SK-N-DZ (cell line): Measurements from ENCODE around the gene GABARAPL1. TPM values are rescaled to one million over a fixed set of nuclear protein-coding genes. Genes with fewer than 3 reads are reported as not detected.
"Not testable (repeated sequence)": the region's sequence is repeated elsewhere in the genome, so short reads cannot be mapped to it uniquely, and the experiment has no call there.

Experiments
- DNase-seq: peaks from one replicate; pipeline ENCODE4 v3.0.0-alpha.2; 2015; ENCODE audit warnings: low spot score
- polyA plus RNA-seq, 2 experiments: library from polyadenylated mRNA; depleted of rRNA; stranded (reverse); fragments of >200 nt; gene quantifications; 2 replicates each; pipeline ENCODE4 v1.2.3, GENCODE V29; 2014

Gene GABARAPL1
- 22.4 and 25.9 TPM in 2 replicates for polyA plus RNA-seq (2014; cell fraction: cytosol; rRNA removed)
- polyA plus RNA-seq (2014; cell fraction: nucleus; rRNA removed): 23.8 and 24.2 TPM in 2 replicates

DNA sequence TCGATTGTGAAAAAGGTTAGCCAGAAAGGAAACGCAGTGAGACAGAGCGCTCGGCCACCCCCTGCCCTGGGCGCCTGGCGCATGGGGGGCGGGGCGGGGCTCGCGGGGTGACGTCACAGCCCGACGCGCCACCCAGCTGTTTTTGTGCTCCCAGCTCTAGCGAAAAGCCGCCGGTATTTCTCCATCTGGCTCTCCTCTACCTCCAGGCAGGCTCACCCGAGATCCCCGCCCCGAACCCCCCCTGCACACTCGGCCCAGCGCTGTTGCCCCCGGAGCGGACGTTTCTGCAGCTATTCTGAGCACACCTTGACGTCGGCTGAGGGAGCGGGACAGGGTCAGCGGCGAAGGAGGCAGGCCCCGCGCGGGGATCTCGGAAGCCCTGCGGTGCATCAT, at the start of gene GABARAPL1:
GABARAPL1 (plus strand) TSS at position 139 of the 393 bp plus-strand sequence; CDS start at position 392, 253 bp downstream.
- peak; percentile 80 for DNase-seq

GRCh38 chr12:10163084-10163483, 49.6 kb upstream of the GABARAPL1 start:
- no peak for DNase-seq

DNA sequence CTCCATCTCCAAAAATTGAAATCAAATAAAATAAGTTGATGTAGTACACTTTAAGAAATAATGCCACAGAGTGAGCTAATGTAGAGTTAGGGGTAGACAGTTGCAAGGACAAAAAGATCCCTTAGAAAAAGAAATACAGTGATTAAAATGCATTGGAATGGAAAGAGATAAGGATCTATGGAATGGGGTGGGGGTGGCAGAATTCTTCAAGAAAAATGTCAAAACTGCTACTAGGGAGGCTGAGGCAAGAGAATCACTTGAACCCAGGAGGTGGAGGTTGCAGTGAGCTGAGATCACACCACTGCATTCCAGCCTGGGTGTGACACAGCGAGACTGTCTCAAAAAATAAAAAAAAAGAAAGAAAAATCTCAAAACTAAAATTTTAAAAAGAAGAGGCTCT, 47.3 kb upstream of the GABARAPL1 start:
- DNase-seq: no peak

DNA sequence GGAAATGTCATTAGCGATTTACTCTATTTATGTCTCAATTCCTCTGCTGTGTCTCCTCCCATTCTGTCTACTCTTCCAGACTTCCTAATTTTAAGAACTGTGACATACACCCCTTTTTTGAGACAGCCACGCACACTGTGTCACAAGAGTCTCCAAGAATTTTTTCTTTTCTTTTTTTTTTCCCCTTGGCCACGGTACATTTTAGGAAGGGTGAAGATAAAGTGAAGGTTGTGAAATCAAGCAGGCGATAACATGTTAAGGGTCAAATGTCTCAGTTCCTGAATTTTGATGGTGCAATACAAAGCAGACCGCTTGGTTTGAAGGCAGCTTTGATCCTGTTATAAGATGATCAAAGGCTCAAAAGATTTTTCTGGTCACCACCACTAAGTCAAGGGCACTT, 45.1 kb upstream of the GABARAPL1 start:
- no peak for DNase-seq

DNA sequence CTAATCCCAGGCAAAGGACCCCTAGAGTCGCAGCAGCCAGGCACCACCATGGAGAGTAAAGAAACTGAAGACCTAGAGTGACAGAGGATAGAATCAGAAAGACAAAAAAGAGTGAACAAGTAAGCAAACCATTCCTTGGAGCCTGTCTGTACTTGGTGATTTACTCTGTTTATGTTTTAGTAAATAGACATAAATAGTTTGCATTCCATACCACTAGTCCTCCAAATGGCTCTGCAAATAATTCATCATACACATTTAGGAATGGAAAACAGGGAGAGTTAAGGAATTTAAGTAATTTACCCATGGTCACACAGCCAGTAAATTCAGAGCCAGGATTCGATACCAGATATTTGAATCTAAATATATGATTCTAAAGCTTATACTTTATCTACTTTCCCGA, 43.6 kb upstream of the GABARAPL1 start:
- no peak for DNase-seq

DNA sequence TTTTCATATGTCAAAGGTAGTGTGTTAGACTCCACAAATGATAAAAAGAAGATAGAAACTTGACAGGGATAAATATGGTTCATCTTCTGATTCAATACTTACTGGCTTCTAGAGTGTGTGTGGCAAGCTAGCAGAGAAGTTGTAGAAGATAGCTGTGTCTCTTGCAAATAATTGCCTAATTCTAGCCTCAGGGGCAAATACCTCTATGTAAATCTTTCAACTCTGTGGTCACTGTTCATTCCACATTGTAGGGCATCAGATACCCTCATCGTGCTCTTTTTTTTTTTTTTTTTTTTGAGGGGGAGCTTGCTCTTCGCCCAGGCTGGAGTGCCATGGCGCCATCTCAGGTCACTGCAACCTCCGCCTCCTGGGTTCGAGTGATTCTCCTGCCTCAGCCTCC, 42.5 kb upstream of the GABARAPL1 start:
- DNase-seq: no peak

DNA sequence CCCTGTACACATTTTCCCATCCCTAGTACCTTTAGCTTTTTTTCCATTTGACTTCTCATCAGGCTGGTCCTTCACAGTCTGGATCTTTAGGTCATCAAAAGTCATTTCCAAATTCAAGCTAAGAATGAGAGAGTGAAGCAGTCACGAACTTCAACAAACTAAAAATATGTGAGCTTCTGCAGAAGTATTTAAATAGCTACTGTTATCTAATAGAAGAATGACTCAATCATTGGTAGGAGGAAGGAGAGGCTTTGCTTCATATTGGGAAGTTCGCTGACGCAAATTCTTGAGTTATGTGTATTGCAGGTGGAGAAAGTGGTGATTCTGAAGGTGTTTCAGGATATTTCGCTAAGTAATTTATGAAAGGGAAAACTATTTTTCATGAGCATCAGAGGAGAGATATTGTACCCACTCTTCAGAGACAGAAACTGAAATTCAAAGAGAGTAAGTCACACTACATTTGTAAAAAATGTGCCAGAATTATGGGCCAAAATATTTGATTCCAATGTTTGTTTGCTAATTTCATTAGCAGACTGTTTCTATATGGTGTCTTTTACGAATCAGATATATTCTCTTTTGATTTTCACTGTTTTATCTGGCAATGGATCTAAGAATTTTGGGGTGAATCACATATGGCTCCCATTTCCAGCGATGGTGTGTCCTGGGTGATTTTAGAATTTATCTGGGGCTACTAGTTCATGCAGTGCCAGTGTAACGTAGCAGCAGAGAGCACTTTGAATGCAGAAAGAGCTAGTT, 40.5 kb upstream of the GABARAPL1 start, which contains the start of gene OLR1:
OLR1 (minus strand) TSS at position 160 of the 756 bp plus-strand sequence; CDS start at position 105, 55 bp downstream.
- no peak for DNase-seq

- DNase-seq: no peak
Measured at GRCh38 chr12:10174986-10175614, 37.6 kb upstream of the GABARAPL1 start.

- no peak for DNase-seq
Measured at GRCh38 chr12:10175846-10176636, 36.6 kb upstream of the GABARAPL1 start.

- no peak for DNase-seq
Measured at GRCh38 chr12:10178821-10179220, 33.9 kb upstream of the GABARAPL1 start, which contains the start of gene TMEM52B. TSS of gene TMEM52B (plus strand) at chr12:10179032. CDS start at chr12:10179575, 543 bp downstream.

- no peak for DNase-seq
Measured at GRCh38 chr12:10179776-10180181, 32.9 kb upstream of the GABARAPL1 start.

- no peak for DNase-seq
Measured at GRCh38 chr12:10182354-10183049, 30.2 kb upstream of the GABARAPL1 start.

GRCh38 chr12:10184261-10184843, 28.3 kb upstream of the GABARAPL1 start:
- DNase-seq: peak; percentile 34

DNA sequence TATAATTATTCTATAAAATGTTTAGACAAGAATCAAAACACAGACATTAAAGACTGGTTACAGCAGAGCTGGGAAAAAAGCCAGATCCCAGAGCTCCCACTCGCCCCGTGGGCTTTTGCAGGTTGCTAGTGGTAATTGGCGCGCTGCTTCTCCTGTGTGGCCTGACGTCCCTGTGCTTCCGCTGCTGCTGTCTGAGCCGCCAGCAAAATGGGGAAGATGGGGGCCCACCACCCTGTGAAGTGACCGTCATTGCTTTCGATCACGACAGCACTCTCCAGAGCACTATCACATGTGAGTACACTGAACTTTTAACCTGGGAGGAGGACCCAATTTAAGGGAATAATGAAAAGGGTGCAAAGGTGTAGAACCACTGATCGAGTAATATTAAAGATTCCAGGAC, 26.4 kb upstream of the GABARAPL1 start:
- no peak for DNase-seq

GRCh38 chr12:10186958-10187357, 25.7 kb upstream of the GABARAPL1 start:
- not testable (repeated sequence) for DNase-seq

- no peak for DNase-seq
Measured at GRCh38 chr12:10189653-10190052, 23.0 kb upstream of the GABARAPL1 start.

GRCh38 chr12:10190558-10191388, 21.9 kb upstream of the GABARAPL1 start:
- peak; percentile 57 for DNase-seq

DNA sequence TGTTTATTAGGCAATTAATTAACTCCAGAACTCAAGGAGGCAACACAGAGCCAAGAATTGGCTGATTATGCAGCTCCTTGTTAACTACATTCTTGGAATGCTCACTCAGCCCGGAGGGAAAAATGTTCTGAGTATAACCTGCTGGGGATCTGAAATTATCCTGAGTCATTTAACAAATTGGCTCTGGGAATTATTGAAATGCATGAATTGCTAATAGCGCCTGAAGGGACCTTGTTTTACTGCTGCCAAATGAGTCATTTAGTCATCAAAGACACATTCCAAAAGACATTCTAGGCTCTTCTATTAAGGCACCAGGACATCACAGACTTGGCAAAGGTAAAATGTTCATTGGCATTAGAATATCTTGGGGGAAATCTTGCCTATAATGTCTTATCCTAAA, 20.8 kb upstream of the GABARAPL1 start:
- no peak for DNase-seq

- no peak for DNase-seq
Measured at GRCh38 chr12:10194160-10194670, 18.5 kb upstream of the GABARAPL1 start.

- no peak for DNase-seq
Measured at GRCh38 chr12:10196210-10196609, 16.5 kb upstream of the GABARAPL1 start.
